ENCODE results near the gene MTREX. TPM values are rescaled to one million over a fixed set of nuclear protein-coding genes. Genes with fewer than 3 reads are reported as not detected.

The MTREX gene
- total RNA-seq, 2 experiments from 2014 or later: 71.2 to 78.0 TPM

GRCh38 chr5:55402199-55402598 is 94.4 kb downstream of the MTREX start:
- Mint-ChIP-seq H3K4me1 (no peaks in the 10 kb centered on the region), H3K4me3 (no peak overlapping the region), H3K36me3 (peaks cover 27% of the 10 kb centered on the region), H3K27me3 (no peaks in the 10 kb centered on the region), H3K27ac (no peak overlapping the region), H3K9me3 (ENCODE audit: low read depth) (no peaks in the 10 kb centered on the region)
- CTCF ChIA-PET: interaction anchor here (1.3 to 1.4 kb wide), 3 partner anchors 9 to 12 kb away, joined by 3 to 4 read pairs (median 4); no protein-coding TSS in a partner anchor
- DNase-seq (no peak), ATAC-seq (no peak)

DNA sequence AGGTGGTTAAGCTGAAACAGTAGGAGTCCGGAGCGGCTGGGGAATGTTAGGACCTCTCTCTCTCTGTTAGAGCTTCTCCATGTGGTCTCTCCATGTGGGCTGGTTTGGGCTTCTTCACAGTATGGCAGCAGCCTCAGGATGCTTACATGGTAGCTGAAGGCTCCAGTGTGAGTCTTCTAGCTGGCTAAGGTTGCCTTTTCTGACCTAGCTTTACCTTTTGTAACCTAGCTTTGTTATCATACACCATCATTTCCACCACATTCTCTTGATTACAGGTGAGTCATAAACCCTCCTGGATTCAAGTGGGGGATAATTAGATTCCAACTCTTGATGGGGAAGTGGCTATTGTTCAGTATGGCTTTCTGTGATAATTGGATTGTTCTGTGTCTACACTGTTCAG is 98.5 kb downstream of the MTREX start:
- ATAC-seq (no peak), DNase-seq (no peak)
- CTCF ChIA-PET: interaction anchor here (0.9 kb wide), 1 partner anchor 286 kb away, joined by 3 read pairs; no protein-coding TSS in a partner anchor
- Mint-ChIP-seq H3K27me3 (no peaks in the 10 kb centered on the region), H3K9me3 (ENCODE audit: low read depth) (no peaks in the 10 kb centered on the region), H3K4me1 (no peaks in the 10 kb centered on the region), H3K27ac (no peak overlapping the region), H3K36me3 (peaks cover 33% of the 10 kb centered on the region), H3K4me3 (no peak overlapping the region)

DNA sequence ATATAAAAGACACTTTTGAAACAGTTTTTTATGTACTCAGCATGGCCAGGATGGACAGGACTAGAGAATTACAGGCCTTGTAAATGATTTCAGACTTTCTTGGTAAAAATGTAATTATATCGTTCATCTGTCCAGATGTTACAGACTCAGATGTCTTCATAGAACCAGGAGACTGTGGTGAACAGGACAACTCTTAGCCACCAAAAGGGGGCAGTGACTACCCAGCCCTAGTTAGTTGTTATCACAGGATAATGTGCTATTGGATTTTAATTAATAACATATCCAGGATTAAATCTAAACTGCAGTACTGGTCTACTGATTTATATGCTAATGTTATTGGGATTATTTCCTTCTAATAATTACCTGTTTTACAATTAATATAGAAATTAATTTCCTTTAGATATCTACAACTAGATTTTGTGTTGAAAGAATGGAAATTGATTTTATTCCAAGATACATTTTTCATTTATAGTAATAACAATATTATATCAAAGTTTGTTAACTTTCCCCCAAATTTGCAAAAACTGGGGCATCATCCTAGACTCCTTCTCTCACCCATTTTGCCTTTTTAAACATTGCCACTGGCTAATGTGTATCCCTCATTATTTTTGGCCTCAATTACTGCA is 99.4 kb downstream of the MTREX start:
- Mint-ChIP-seq H3K36me3 (peaks cover 30% of the 10 kb centered on the region), H3K4me1 (no peaks in the 10 kb centered on the region)

GRCh38 chr5:55407984-55408383 is 100.2 kb downstream of the MTREX start:
- DNase-seq (no peak), ATAC-seq (no peak)
- Mint-ChIP-seq H3K27me3 (no peaks in the 10 kb centered on the region), H3K4me1 (no peaks in the 10 kb centered on the region), H3K36me3 (peaks cover 27% of the 10 kb centered on the region), H3K27ac (no peak overlapping the region), H3K9me3 (ENCODE audit: low read depth) (no peaks in the 10 kb centered on the region), H3K4me3 (no peak overlapping the region)
- CTCF ChIA-PET: interaction anchor here (1.6 kb wide), 1 partner anchor 284 kb away, joined by 8 read pairs; no protein-coding TSS in a partner anchor

More for the DNA sequence above, 99.4 kb downstream of the MTREX start:
- CTCF ChIA-PET: interaction anchor here (0.9 kb wide), 1 partner anchor 285 kb away, joined by 3 read pairs; no protein-coding TSS in a partner anchor
- DNase-seq: no peak
- no peak for ATAC-seq
- Mint-ChIP-seq H3K27ac (no peak overlapping the region), H3K27me3 (no peaks in the 10 kb centered on the region), H3K4me3 (no peak overlapping the region), H3K9me3 (ENCODE audit: low read depth) (no peaks in the 10 kb centered on the region)

GRCh38 chr5:55409775-55410174 is 102.0 kb downstream of the MTREX start:
- no peaks in the 10 kb centered on the region for H3K27me3 Mint-ChIP-seq
- peaks cover 24% of the 10 kb centered on the region for H3K36me3 Mint-ChIP-seq
- CTCF ChIA-PET: interaction anchor here (1.6 to 1.7 kb wide), 2 partner anchors 9 to 282 kb away, joined by 4 to 8 read pairs; no protein-coding TSS in a partner anchor
- H3K4me1 Mint-ChIP-seq: no peaks in the 10 kb centered on the region
- H3K9me3 Mint-ChIP-seq (ENCODE audit: low read depth): no peaks in the 10 kb centered on the region
- DNase-seq (no peak), ATAC-seq (no peak)
- no peak overlapping the region for H3K4me3 Mint-ChIP-seq
- no peak overlapping the region for H3K27ac Mint-ChIP-seq

GRCh38 chr5:55410845-55411244 is 103.1 kb downstream of the MTREX start:
- CTCF ChIA-PET: no interaction called here
- Mint-ChIP-seq H3K9me3 (ENCODE audit: low read depth) (no peaks in the 10 kb centered on the region), H3K27ac (no peak overlapping the region), H3K27me3 (no peaks in the 10 kb centered on the region), H3K4me3 (no peak overlapping the region), H3K4me1 (no peaks in the 10 kb centered on the region), H3K36me3 (peaks cover 26% of the 10 kb centered on the region)
- ATAC-seq (no peak), DNase-seq (no peak)

DNA sequence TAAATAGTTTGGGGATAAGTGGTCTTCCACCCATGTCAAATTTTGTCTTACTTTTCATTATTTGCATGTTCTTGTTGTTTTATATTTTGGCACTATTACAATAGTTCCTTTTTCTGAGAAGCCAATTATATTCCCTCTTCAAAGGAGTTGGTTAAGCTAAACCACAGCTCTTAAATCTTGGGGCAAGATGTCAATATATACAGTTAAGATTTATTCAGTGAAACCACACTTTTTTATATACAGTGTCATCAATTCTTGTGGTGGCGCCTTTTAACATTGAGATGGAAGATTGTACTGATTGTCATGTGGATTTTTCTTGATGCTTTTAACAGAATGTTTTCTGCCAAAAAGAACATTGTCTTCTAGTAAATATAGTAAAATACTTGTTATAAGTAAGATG is 104.1 kb downstream of the MTREX start:
- Mint-ChIP-seq H3K36me3 (peaks cover 23% of the 10 kb centered on the region), H3K27me3 (no peaks in the 10 kb centered on the region), H3K9me3 (ENCODE audit: low read depth) (no peaks in the 10 kb centered on the region), H3K4me3 (no peak overlapping the region), H3K27ac (no peak overlapping the region), H3K4me1 (no peaks in the 10 kb centered on the region)
- DNase-seq (no peak), ATAC-seq (no peak)
- CTCF ChIA-PET: interaction anchor here (0.7 kb wide), 1 partner anchor 10 kb away, joined by 3 read pairs; no protein-coding TSS in a partner anchor

DNA sequence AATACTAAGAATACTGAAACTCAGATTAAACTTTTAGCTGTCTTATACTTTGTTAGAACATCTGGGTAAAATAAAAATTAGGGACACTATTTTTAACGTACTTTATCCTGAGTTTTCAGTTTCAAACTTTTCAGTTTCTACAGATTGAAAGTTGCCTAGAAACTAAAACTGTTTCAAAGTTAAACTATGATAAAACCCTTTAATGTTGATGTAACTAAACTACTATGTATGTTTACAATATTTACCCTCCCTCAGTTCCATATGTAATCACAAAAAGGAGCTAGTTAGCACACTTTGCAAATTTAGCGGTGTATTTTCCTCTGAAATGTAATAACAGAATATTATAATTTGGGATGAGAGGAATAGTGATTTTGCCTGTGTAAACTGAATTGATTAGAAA is 105.9 kb downstream of the MTREX start:
- ATAC-seq (no peak), DNase-seq (no peak)
- CTCF ChIA-PET: interaction anchor here (1.6 kb wide), 1 partner anchor 12 kb away, joined by 4 read pairs; no protein-coding TSS in a partner anchor
- Mint-ChIP-seq H3K4me1 (no peaks in the 10 kb centered on the region), H3K9me3 (ENCODE audit: low read depth) (no peaks in the 10 kb centered on the region), H3K27ac (no peak overlapping the region), H3K36me3 (peaks cover 21% of the 10 kb centered on the region), H3K4me3 (no peak overlapping the region), H3K27me3 (no peaks in the 10 kb centered on the region)

DNA sequence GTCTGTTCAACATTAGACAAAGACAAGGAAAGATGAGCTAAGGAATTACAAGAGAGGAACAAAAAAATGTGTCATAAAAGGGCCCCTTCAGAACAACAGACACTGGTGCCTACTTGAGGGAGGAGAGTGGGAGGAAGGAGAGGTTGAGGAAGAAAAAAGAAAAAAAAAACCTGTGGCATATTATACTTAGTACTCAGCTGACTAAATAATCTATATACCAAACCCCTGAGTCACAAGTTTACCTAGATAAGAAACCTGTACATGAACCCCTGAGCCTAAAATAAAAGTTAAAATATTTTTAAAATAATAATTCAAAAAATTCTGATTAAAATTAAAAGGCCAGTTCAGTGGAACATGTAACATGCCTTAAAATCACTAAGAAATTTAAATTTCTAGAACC is 107.3 kb downstream of the MTREX start:
- peaks cover 4% of the 10 kb centered on the region for H3K4me1 Mint-ChIP-seq

GRCh38 chr5:55416306-55416705 is 108.5 kb downstream of the MTREX start:
- no peaks in the 10 kb centered on the region for H3K9me3 Mint-ChIP-seq (ENCODE audit: low read depth)
- H3K27ac Mint-ChIP-seq: no peak overlapping the region
- peaks cover 21% of the 10 kb centered on the region for H3K36me3 Mint-ChIP-seq
- H3K4me1 Mint-ChIP-seq: peaks cover 15% of the 10 kb centered on the region
- DNase-seq (no peak), ATAC-seq (no peak)
- no peaks in the 10 kb centered on the region for H3K27me3 Mint-ChIP-seq
- H3K4me3 Mint-ChIP-seq: no peak overlapping the region
- CTCF ChIA-PET: no interaction called here

More for the DNA sequence above, 107.3 kb downstream of the MTREX start:
- H3K4me3 Mint-ChIP-seq: no peak overlapping the region
- peak overlapping the region; percentile 9 for H3K27ac Mint-ChIP-seq
- H3K9me3 Mint-ChIP-seq (ENCODE audit: low read depth): no peaks in the 10 kb centered on the region
- ATAC-seq (no peak), DNase-seq (no peak)
- peaks cover 21% of the 10 kb centered on the region for H3K36me3 Mint-ChIP-seq
- CTCF ChIA-PET: no interaction called here
- no peaks in the 10 kb centered on the region for H3K27me3 Mint-ChIP-seq

GRCh38 chr5:55418994-55419968 is 111.5 kb downstream of the MTREX start:
- H3K4me3 Mint-ChIP-seq: no peak overlapping the region
- ATAC-seq (no peak), DNase-seq (no peak)
- no peaks in the 10 kb centered on the region for H3K27me3 Mint-ChIP-seq
- H3K27ac Mint-ChIP-seq: no peak overlapping the region
- no peaks in the 10 kb centered on the region for H3K9me3 Mint-ChIP-seq (ENCODE audit: low read depth)
- CTCF ChIA-PET: interaction anchor here (0.8 kb wide), 1 partner anchor 10 kb away, joined by 4 read pairs; no protein-coding TSS in a partner anchor
- H3K4me1 Mint-ChIP-seq: peaks cover 24% of the 10 kb centered on the region
- H3K36me3 Mint-ChIP-seq: peaks cover 41% of the 10 kb centered on the region

GRCh38 chr5:55421074-55421529 is 113.3 kb downstream of the MTREX start:
- CTCF ChIA-PET: no interaction called here
- ATAC-seq (peak; percentile 64), DNase-seq (no peak)
- H3K36me3 Mint-ChIP-seq: peaks cover 46% of the 10 kb centered on the region
- no peaks in the 10 kb centered on the region for H3K27me3 Mint-ChIP-seq
- peaks cover 24% of the 10 kb centered on the region for H3K4me1 Mint-ChIP-seq
- no peak overlapping the region for H3K27ac Mint-ChIP-seq
- H3K4me3 Mint-ChIP-seq: no peak overlapping the region
- no peaks in the 10 kb centered on the region for H3K9me3 Mint-ChIP-seq (ENCODE audit: low read depth)

DNA sequence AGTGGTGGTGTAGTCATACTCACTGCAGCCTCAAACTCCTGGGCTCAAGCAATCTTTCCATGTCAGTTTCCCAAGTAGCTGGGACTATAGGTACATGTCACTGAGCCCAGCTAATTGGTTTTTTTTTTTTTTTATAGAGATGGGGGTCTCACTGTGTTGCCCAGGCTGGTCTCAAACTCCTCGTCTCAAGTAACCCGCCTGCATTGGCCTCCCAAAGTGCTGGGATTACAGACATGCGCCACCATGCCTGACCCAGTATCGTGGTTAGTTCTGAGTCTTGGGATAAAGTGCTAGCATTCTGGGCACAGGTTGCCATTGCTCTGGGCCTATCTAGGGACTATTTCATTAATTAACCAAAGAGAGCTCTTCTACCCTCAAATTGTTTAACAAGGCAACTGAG is 118.7 kb downstream of the MTREX start:
- no peak overlapping the region for H3K4me3 Mint-ChIP-seq
- ATAC-seq (no peak), DNase-seq (no peak)
- CTCF ChIA-PET: no interaction called here
- peaks cover 7% of the 10 kb centered on the region for H3K9me3 Mint-ChIP-seq (ENCODE audit: low read depth)
- no peak overlapping the region for H3K27ac Mint-ChIP-seq
- H3K4me1 Mint-ChIP-seq: peaks cover 7% of the 10 kb centered on the region
- H3K36me3 Mint-ChIP-seq: peaks cover 75% of the 10 kb centered on the region
- H3K27me3 Mint-ChIP-seq: no peaks in the 10 kb centered on the region
